ENCODE results near the gene ANKHD1.

DNA sequence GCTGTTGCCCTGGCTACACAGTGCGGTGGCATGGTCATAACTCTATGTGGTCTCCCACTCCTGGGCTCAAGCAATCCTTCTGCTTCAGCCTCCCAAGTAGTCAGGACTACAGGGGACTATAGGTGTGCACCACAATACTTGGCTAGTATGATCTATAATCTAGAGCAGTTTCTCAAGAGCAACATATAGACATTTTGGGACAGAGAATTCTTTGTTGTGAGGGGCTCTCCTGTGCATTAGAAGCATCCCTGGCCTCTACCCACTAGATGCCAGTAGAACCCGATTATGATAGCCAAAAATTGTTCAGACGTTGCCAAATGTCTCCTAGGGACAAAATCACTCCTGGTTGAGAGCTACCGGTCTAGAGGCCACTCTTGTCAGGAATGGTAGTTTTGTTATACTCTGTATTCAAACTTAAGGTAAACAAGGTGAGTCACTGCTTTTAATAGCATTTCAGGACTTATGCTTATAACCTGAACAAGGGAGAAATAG, 7.2 kb downstream of the ANKHD1 start:
- TF ChIP-seq POLR2AphosphoS5 (IDR thresholded peaks at IDR 0.05; ENCODE audit: low read depth, low read length) (no peak), TCF7L2 (IDR thresholded peaks at IDR 0.05; ENCODE audit: low read depth, low read length) (no peak), SIN3A (IDR thresholded peaks at IDR 0.05; ENCODE audit: borderline replicate concordance, insufficient read depth, low read depth, low read length) (no peak)
- TF ChIP-seq, protein P1, sequence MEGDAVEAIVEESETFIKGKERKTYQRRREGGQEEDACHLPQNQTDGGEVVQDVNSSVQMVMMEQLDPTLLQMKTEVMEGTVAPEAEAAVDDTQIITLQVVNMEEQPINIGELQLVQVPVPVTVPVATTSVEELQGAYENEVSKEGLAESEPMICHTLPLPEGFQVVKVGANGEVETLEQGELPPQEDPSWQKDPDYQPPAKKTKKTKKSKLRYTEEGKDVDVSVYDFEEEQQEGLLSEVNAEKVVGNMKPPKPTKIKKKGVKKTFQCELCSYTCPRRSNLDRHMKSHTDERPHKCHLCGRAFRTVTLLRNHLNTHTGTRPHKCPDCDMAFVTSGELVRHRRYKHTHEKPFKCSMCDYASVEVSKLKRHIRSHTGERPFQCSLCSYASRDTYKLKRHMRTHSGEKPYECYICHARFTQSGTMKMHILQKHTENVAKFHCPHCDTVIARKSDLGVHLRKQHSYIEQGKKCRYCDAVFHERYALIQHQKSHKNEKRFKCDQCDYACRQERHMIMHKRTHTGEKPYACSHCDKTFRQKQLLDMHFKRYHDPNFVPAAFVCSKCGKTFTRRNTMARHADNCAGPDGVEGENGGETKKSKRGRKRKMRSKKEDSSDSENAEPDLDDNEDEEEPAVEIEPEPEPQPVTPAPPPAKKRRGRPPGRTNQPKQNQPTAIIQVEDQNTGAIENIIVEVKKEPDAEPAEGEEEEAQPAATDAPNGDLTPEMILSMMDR (IDR thresholded peaks at IDR 0.05): no peak
